Measurements from ENCODE around the gene ASTN2. TPM values are rescaled to one million over a fixed set of nuclear protein-coding genes. Genes with fewer than 3 reads are reported as not detected.

ASTN2 gene
- total and polyA plus RNA-seq, 10 of the 15 experiments (the other 5 are each of a cell fraction or from before 2014, with no cell fraction given): 1.4 to 15.7 (median 7.0) TPM

DNA sequence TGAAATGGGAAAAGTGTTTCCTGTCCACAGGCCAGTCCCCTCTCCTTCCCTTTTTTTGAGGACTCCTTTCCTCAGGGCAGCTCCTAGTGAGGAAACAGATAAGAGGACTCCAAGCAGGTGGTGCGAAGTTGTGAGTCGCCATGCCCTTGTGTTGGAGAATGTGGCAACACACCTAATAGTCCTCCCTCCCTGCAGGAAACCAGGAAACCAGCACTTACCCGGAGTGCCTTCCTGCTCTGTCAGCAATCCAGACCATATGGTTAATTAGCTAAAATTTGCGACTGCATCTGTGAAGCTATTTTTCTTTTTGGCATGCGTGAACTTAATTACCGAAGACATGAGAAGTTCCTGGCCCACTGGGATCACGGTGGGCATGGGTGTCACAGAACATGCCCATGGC is 657.8 kb downstream of the ASTN2 start:
- ChIA-PET RAD21 (ENCODE audit: unreplicated experiment) (no interaction called here), CTCF (no interaction called here), SMC1A (ENCODE audit: uncharacterized antibody, unreplicated experiment) (no interaction called here), POLR2A (no interaction called here)
- Histone ChIP-seq H3K9ac (ENCODE audit: control insufficient read depth, insufficient read depth, low read length) (no peak overlapping the region), H2AFZ (ENCODE audit: control insufficient read depth, low read depth, low read length) (no peak overlapping the region), H3K9me3 (replicated peaks; ENCODE audit: control insufficient read depth, insufficient read depth, low read length) (no peaks in the 10 kb centered on the region; the same call in 2 of the 3 replicates), H3K4me1 (ENCODE audit: control insufficient read depth, insufficient read depth, low read length) (no peaks in the 10 kb centered on the region), H3K4me2 (ENCODE audit: control insufficient read depth, insufficient read depth) (no peak overlapping the region), H3K27ac (ENCODE audit: control insufficient read depth, insufficient read depth) (no peak overlapping the region), H3K36me3 (ENCODE audit: control insufficient read depth in 2 of 2, insufficient read depth in 2 of 2, low read length in 1 of 2) (no peaks in the 10 kb centered on the region), H4K20me1 (ENCODE audit: control insufficient read depth, insufficient read depth) (no peaks in the 10 kb centered on the region), H3K79me2 (ENCODE audit: control insufficient read depth, insufficient read depth, low read length) (no peaks in the 10 kb centered on the region), H3K4me3 (no peak overlapping the region), H3K27me3 (replicated peaks in 1 of 2; ENCODE audit: control insufficient read depth in 2 of 2, insufficient read depth in 2 of 2, low read length in 1 of 2) (no peaks in the 10 kb centered on the region)
- BruUV-seq (replicated peaks): no TSS peak
- DNase-seq (ENCODE audit: low read depth, low spot score) (no peak), FAIRE-seq (no peak), ATAC-seq (no peak)
- intact Hi-C loops (cut with micrococcal nuclease; ENCODE audit: unreplicated experiment) (no loop called here), in situ Hi-C loops (cut with MboI) (no loop called here)
- WGBS (ENCODE audit: insufficient coverage, insufficient replicate concordance, low lambda C conversion rate, missing lambda C conversion rate): 15% methylated on average over 7 of the region's 7 CpGs
- no peak for TF ChIP-seq PAX5 (IDR thresholded peaks at IDR 0.05; ENCODE audit: borderline replicate concordance, low read depth, low read length)
- TF ChIP-seq HCFC1 (IDR thresholded peaks at IDR 0.05; ENCODE audit: low read length): no peak
- TF ChIP-seq ZNF274 (IDR thresholded peaks at IDR 0.05; ENCODE audit: insufficient read depth, insufficient read length): no peak
- no peak for TF ChIP-seq NRF1 (conservative IDR thresholded peaks at IDR 0.05; ENCODE audit: low read depth, low read length)
- no peak for TF ChIP-seq TARDBP (IDR thresholded peaks at IDR 0.05; ENCODE audit: borderline replicate concordance)
- TF ChIP-seq SUPT20H (IDR thresholded peaks at IDR 0.05; ENCODE audit: borderline replicate concordance, control insufficient read depth, low read depth, low read length): no peak
- TF ChIP-seq GATAD2B (conservative IDR thresholded peaks at IDR 0.05; ENCODE audit: low read depth): no peak
- no peak for TF ChIP-seq YY1 (IDR thresholded peaks at IDR 0.05; ENCODE audit: low read depth, low read length)
- TF ChIP-seq ZNF217 (IDR thresholded peaks at IDR 0.05): no peak
- TF ChIP-seq IRF4 (IDR thresholded peaks at IDR 0.05; ENCODE audit: low read depth, low read length): no peak

DNA sequence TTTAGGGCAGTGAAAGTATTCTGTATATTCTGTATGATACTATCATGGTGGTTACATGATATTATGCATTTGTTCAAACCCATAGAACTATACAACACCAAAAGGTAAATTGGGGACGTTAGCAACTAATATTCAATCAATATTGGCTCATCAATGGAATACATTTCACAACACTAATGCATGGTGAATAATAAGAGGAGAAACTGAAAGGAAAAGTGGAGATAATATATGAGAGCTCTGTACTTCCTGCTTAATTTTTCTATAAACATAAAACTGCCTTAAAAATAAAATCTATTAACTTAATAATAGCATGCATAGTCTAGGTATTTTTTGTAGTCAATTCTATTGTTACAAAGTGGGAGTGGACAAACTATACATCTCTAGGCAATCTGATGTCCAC is 661.5 kb downstream of the ASTN2 start:
- intact Hi-C loops (cut with micrococcal nuclease; ENCODE audit: unreplicated experiment): no loop called here
- BruUV-seq (replicated peaks): no TSS peak
- no peak overlapping the region for H3K27ac ChIP-seq (ENCODE audit: control insufficient read depth, insufficient read depth)
- TF ChIP-seq ATF7 (IDR thresholded peaks at IDR 0.05; ENCODE audit: low read depth): no peak
- TF ChIP-seq, protein P1, sequence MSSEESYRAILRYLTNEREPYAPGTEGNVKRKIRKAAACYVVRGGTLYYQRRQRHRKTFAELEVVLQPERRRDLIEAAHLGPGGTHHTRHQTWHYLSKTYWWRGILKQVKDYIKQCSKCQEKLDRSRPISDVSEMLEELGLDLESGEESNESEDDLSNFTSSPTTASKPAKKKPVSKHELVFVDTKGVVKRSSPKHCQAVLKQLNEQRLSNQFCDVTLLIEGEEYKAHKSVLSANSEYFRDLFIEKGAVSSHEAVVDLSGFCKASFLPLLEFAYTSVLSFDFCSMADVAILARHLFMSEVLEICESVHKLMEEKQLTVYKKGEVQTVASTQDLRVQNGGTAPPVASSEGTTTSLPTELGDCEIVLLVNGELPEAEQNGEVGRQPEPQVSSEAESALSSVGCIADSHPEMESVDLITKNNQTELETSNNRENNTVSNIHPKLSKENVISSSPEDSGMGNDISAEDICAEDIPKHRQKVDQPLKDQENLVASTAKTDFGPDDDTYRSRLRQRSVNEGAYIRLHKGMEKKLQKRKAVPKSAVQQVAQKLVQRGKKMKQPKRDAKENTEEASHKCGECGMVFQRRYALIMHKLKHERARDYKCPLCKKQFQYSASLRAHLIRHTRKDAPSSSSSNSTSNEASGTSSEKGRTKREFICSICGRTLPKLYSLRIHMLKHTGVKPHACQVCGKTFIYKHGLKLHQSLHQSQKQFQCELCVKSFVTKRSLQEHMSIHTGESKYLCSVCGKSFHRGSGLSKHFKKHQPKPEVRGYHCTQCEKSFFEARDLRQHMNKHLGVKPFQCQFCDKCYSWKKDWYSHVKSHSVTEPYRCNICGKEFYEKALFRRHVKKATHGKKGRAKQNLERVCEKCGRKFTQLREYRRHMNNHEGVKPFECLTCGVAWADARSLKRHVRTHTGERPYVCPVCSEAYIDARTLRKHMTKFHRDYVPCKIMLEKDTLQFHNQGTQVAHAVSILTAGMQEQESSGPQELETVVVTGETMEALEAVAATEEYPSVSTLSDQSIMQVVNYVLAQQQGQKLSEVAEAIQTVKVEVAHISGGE (CRISPR knock-in tag; IDR thresholded peaks at IDR 0.05): no peak
- no peak for TF ChIP-seq ZNF274 (IDR thresholded peaks at IDR 0.05; ENCODE audit: insufficient read depth, insufficient read length)
- TF ChIP-seq TCF7 (IDR thresholded peaks at IDR 0.05; ENCODE audit: borderline replicate concordance): no peak
- no peak for TF ChIP-seq PML (IDR thresholded peaks at IDR 0.05; ENCODE audit: low read length)
- no peak for TF ChIP-seq HDAC2 (IDR thresholded peaks at IDR 0.05)
- TF ChIP-seq TBL1XR1 (IDR thresholded peaks at IDR 0.05; ENCODE audit: low read depth, low read length): no peak
- TF ChIP-seq ESRRA (IDR thresholded peaks at IDR 0.05; ENCODE audit: low read length): no peak
- no peak for TF ChIP-seq SMARCA5 (IDR thresholded peaks at IDR 0.05)
- TF ChIP-seq NR2F1 (conservative IDR thresholded peaks at IDR 0.05): no peak
- TF ChIP-seq CREB1 (IDR thresholded peaks at IDR 0.05; ENCODE audit: low read depth): no peak

More for the DNA sequence above, 661.5 kb downstream of the ASTN2 start:
- ChIA-PET POLR2A (no interaction called here), RAD21 (ENCODE audit: unreplicated experiment) (no interaction called here), SMC1A (ENCODE audit: uncharacterized antibody, unreplicated experiment) (interaction anchor here (0.7 to 1.9 kb wide), 2 partner anchors 16 to 69 kb away, joined by 3 to 5 read pairs; no protein-coding TSS in a partner anchor), CTCF (interaction anchor here (1.1 to 1.4 kb wide), 2 partner anchors 16 to 658 kb away, joined by 4 to 6 read pairs; no protein-coding TSS in a partner anchor)
- H3K79me2 ChIP-seq (ENCODE audit: control insufficient read depth, insufficient read depth, low read length): no peaks in the 10 kb centered on the region
- no peak for ATAC-seq
- no peaks in the 10 kb centered on the region for H4K20me1 ChIP-seq (ENCODE audit: control insufficient read depth, insufficient read depth)
- H3K4me2 ChIP-seq (ENCODE audit: control insufficient read depth, insufficient read depth): no peak overlapping the region
- no peaks in the 10 kb centered on the region for H3K4me1 ChIP-seq (ENCODE audit: control insufficient read depth, insufficient read depth, low read length)
- FAIRE-seq: no peak
- no peak for DNase-seq (ENCODE audit: low read depth, low spot score)
- 0% methylated on average over 1 of the region's 1 CpG for WGBS (ENCODE audit: insufficient coverage, insufficient replicate concordance, low lambda C conversion rate, missing lambda C conversion rate)
- H2AFZ ChIP-seq (ENCODE audit: control insufficient read depth, low read depth, low read length): no peak overlapping the region
- H3K9ac ChIP-seq (ENCODE audit: control insufficient read depth, insufficient read depth, low read length): no peak overlapping the region
- no peak overlapping the region for H3K4me3 ChIP-seq
- in situ Hi-C loops (cut with MboI): no loop called here
- no peaks in the 10 kb centered on the region; the same call in 2 of the 3 replicates for H3K9me3 ChIP-seq (replicated peaks; ENCODE audit: control insufficient read depth, insufficient read depth, low read length)
- H3K27me3 ChIP-seq (replicated peaks in 1 of 2; ENCODE audit: control insufficient read depth in 2 of 2, insufficient read depth in 2 of 2, low read length in 1 of 2): no peaks in the 10 kb centered on the region; a peak in 1 of 4 replicates
- H3K36me3 ChIP-seq (ENCODE audit: control insufficient read depth in 2 of 2, insufficient read depth in 2 of 2, low read length in 1 of 2): no peaks in the 10 kb centered on the region
